HL-60/S4 treated with retinoic acid at 250 ng/mL for 4 days and 3 days (cell line): ENCODE data around the gene CLCN1.

Source experiments
- in situ Hi-C: fragments of 300-500 bp; cut with MboI; formaldehyde crosslinking; loops from 2 replicates; pipeline ENCODE4 v1.7.0; 2022; ENCODE audit warnings: low sequenced_read_pairs

CLCN1 gene

GRCh38 chr7:143362131-143363015, 46.5 kb downstream of the CLCN1 start, which contains the start of gene FAM131B:
Gene FAM131B, minus strand, starts transcription at chr7:143362713. Its CDS starts 110 bp downstream, at chr7:143362603.
- in situ Hi-C loops: no loop called here

- in situ Hi-C loops: no loop called here
Observed at GRCh38 chr7:143363016-143363937, 47.4 kb downstream of the CLCN1 start.

GRCh38 chr7:143367972-143368371, 52.1 kb downstream of the CLCN1 start:
- in situ Hi-C loops: no loop called here

- in situ Hi-C loops: no loop called here
Observed at GRCh38 chr7:143368387-143368786, 52.5 kb downstream of the CLCN1 start.

GRCh38 chr7:143369678-143370651, 54.1 kb downstream of the CLCN1 start:
- in situ Hi-C loops: no loop called here

- in situ Hi-C loops: no loop called here
Observed at GRCh38 chr7:143372070-143372469, 56.2 kb downstream of the CLCN1 start.

GRCh38 chr7:143373255-143373794, 57.4 kb downstream of the CLCN1 start:
- in situ Hi-C loops: no loop called here

- in situ Hi-C loops: no loop called here
Observed at GRCh38 chr7:143374561-143374960, 58.6 kb downstream of the CLCN1 start.

- in situ Hi-C loops: no loop called here
Observed at GRCh38 chr7:143375298-143376034, 59.6 kb downstream of the CLCN1 start.

GRCh38 chr7:143376396-143376795, 60.5 kb downstream of the CLCN1 start:
- in situ Hi-C loops: no loop called here

GRCh38 chr7:143379611-143380259, 63.8 kb downstream of the CLCN1 start:
- in situ Hi-C loops: no loop called here

- in situ Hi-C loops: no loop called here
Observed at GRCh38 chr7:143380260-143380645, 64.3 kb downstream of the CLCN1 start.

GRCh38 chr7:143380646-143381426, 64.9 kb downstream of the CLCN1 start, which contains the start of gene ZYX:
Gene ZYX, plus strand, starts transcription at chr7:143381345. Its CDS starts 227 bp downstream, at chr7:143381572.
- in situ Hi-C loops: no loop called here

- in situ Hi-C loops: no loop called here
Observed at GRCh38 chr7:143381427-143382125, 65.7 kb downstream of the CLCN1 start.

- in situ Hi-C loops: no loop called here
Observed at GRCh38 chr7:143382126-143382790, 66.3 kb downstream of the CLCN1 start.

GRCh38 chr7:143382791-143383641, 67.1 kb downstream of the CLCN1 start:
- in situ Hi-C loops: no loop called here
